Heart left ventricle (tissue), 16 donors: ENCODE data around the gene DGKG. TPM values are rescaled to one million over a fixed set of nuclear protein-coding genes. Genes with fewer than 3 reads are reported as not detected.

Experiments
- ATAC-seq, 4 donors: fragments of 200-7000 bp; cut with Tn5 transposase; one replicate each; pipeline ENCODE4 v1.9.1; 2020 to 2022; ENCODE audit warnings: moderate library complexity in 4 of 4, mild to moderate bottlenecking in 3 of 4, moderate number of reproducible peaks in 1 of 4
- DNase-seq, 5 donors: peaks; one replicate each; pipeline ENCODE4 v3.0.0-alpha.2; 2020
- H3K27ac ChIP-seq, 12 donors: fragments of 200-600 bp; sonication (generic) in 4 of 12; one replicate each; pipeline versions ENCODE4 v1.5.0 to v1.8.0; 2016 to 2022; ENCODE audit warnings: mild to moderate bottlenecking in 2 of 12
- H3K27me3 ChIP-seq, 9 donors: fragments of 200-600 bp; sonication (generic) in 2 of 9; one replicate each; pipeline versions ENCODE4 v1.5.1 to v1.8.0; 2016 to 2022; ENCODE audit warnings: mild to moderate bottlenecking in 3 of 9
- H3K36me3 ChIP-seq, 9 donors: fragments of 200-600 bp; sonication (generic) in 2 of 9; one replicate each; pipeline versions ENCODE4 v1.5.0 to v1.8.0; 2018 to 2022; ENCODE audit warnings: mild to moderate bottlenecking in 2 of 9
- H3K4me1 ChIP-seq, 12 donors: fragments of 200-600 bp; sonication (generic) in 4 of 12; one replicate each; pipeline versions ENCODE4 v1.5.0 to v1.8.0; 2016 to 2022; ENCODE audit warnings: mild to moderate bottlenecking in 3 of 12
- H3K4me3 ChIP-seq, 12 donors: fragments of 200-600 bp; sonication (generic) in 4 of 12; one replicate each; pipeline versions ENCODE4 v1.5.0 to v1.8.0; 2017 to 2022; ENCODE audit warnings: mild to moderate bottlenecking in 9 of 12, moderate library complexity in 4 of 12
- H3K9me3 ChIP-seq, 12 donors: fragments of 200-600 bp; sonication (generic) in 4 of 12; one replicate each; pipeline versions ENCODE4 v1.5.0 to v1.8.0; 2016 to 2022; ENCODE audit warnings: mild to moderate bottlenecking in 1 of 12
- POLR2A ChIP-seq, 2 donors: fragments of 450-650 bp; IDR thresholded peaks; one replicate each; pipeline ENCODE4 v1.6.1; 2017; ENCODE audit warnings: antibody characterized with exemption in 2 of 2, mild to moderate bottlenecking in 2 of 2, moderate library complexity in 2 of 2
- WGBS, 4 donors: extraction: QIAGEN DNeasy Blood & Tissue Kit in 2 of 4; methylation state at CpG; one replicate each; pipeline versions ENCODE4 v1.1.5 to v1.1.7; 2013 to 2018; 5-methylcytosine and 5-hydroxymethylcytosine counted together
- intact Hi-C, 10 donors: fragments of 100-400 bp; cut with DNase I; formaldehyde crosslinking; loops; one replicate each; pipeline versions ENCODE4 v1.11.1 to v1.14.2; 2022
- polyA plus RNA-seq, 2 donors: library from polyadenylated mRNA; stranded (reverse); fragments of 200-250 nt; gene quantifications; one replicate each; pipeline ENCODE4 v1.2.3, GENCODE V29; 2013
- total RNA-seq, 9 donors: library from RNA; depleted of rRNA in 2 of 9; stranded (reverse); fragments of >200 nt in 2 of 9; fragmentation: NEBNext Ultra II Directional in 3 of 9; extraction: Animal tissue kit (Norgen Biotek cat#: 25700) in 3 of 9; gene quantifications; one replicate each; pipeline versions ENCODE4 v1.1.0 to v1.2.4, GENCODE V29; 2016 to 2023
- TF ChIP-seq, protein P1 (sequence below), 12 donors: fragments of 200-600 bp; sonication (generic) in 4 of 12; IDR thresholded peaks; one replicate each; pipeline versions ENCODE4 v1.5.0 to v1.8.0; 2018 to 2022; ENCODE audit warnings: antibody characterized with exemption in 12 of 12, mild to moderate bottlenecking in 5 of 12
- donor health status: ischemic (EF 13 %, LVEDD 7.1; RV severe dilation, severe dysfunction).
- donor health status: healthy with polysubstance abuse.
- donor health status: DM: no; HTN: yes; CAD: no.
- donor health status: DM: no; HTN: no; CAD: no.
- donor health status: ischemic (EF 25% LVEDD 6.9; RV normal size, moderate dysfunction).
- donor health status: ischemic (EF 25% LVEDD 5.7; RV mildly dilated, moderate dysfunction).
- donor health status: healthy.
- donor health status: DM: yes; HTN: yes; CAD: no.
- donor health status: ischemic (EF 35%, LVEDD 5.7; RV mildly dilated, moderate dysfunction).
- donor health status: nonischemic (EF 11% LVEDD 7.7; RV severe dilation, severe dysfunction).
- donor health status: DM: yes; HTN: yes; CAD: no.
- donor health status: PGD.
- donor health status: ischemic (EF 29% LVEDD 5.4; RV normal size, mild dysfunction).
- donor health status: nonischemic (EF 23%, LVEDD 6.1; RV moderate dilation, normal function).

The DGKG gene
- total and polyA plus RNA-seq, 11 donors: 9.0 to 59.3 (median 32.0) TPM

DNA sequence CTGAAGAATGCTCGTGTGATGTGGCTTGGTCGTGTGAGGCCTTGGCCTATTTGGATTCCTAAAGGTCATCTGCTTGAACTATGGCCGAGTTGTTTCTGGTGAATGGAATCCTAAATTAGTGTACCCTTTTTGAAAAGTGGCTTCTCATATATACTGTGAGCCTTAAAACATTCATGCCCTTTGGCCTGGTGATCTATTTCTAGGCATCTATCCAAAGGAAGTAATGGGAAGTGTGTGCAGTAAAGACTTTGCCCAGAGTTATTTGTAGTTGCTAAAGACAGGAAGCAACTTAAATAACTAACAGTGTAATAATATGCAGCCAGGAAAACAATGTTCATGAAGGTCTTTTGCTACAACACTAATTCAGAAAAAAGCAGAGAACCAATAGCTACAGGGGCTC, 3.0 kb downstream of the DGKG start:
- DNase-seq: no peak
- ATAC-seq: no peak
- 32 to 65% (median 39%) methylated on average over 3 of the region's 3 CpGs for WGBS, 4 donors
- H3K4me1 ChIP-seq: peaks cover 0 to 33% (median 14%) of the 10 kb centered on the region in 12 donors
- intact Hi-C loops: no loop called here
- peak overlapping the region in 3 of 12 donors; percentile 71 to 84 (median 73) for H3K4me3 ChIP-seq
- no peaks in the 10 kb centered on the region for H3K36me3 ChIP-seq
- no peaks in the 10 kb centered on the region for H3K9me3 ChIP-seq
- TF ChIP-seq POLR2A (IDR thresholded peaks at IDR 0.05): no peak
- TF ChIP-seq, protein P1, sequence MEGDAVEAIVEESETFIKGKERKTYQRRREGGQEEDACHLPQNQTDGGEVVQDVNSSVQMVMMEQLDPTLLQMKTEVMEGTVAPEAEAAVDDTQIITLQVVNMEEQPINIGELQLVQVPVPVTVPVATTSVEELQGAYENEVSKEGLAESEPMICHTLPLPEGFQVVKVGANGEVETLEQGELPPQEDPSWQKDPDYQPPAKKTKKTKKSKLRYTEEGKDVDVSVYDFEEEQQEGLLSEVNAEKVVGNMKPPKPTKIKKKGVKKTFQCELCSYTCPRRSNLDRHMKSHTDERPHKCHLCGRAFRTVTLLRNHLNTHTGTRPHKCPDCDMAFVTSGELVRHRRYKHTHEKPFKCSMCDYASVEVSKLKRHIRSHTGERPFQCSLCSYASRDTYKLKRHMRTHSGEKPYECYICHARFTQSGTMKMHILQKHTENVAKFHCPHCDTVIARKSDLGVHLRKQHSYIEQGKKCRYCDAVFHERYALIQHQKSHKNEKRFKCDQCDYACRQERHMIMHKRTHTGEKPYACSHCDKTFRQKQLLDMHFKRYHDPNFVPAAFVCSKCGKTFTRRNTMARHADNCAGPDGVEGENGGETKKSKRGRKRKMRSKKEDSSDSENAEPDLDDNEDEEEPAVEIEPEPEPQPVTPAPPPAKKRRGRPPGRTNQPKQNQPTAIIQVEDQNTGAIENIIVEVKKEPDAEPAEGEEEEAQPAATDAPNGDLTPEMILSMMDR (IDR thresholded peaks at IDR 0.05): no peak
- H3K27ac ChIP-seq: peak overlapping the region in 6 of 12 donors; percentile 25 to 92 (median 57)
- H3K27me3 ChIP-seq: peaks cover 0 to 32% (median 4%) of the 10 kb centered on the region in 9 donors

DNA sequence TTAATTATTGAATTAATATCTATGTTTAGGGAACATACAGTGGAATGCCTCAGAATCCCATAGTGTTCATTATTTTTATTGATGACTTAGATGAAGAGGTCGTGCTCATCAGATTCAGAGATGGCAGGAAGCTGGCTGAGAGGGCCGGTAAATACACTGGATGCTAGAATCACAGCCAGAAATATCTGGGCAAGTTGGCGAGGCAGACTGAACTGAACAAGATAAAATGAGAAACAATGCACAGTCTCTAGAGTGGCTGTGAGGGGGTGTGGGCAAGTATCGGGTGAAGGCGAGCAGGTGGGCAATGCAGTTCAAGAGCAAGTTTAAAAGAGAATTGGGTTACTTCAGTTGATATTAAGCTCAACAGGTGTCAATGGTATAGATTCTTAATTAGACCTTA, 5.9 kb downstream of the DGKG start:
- Histone ChIP-seq H3K4me1 (peaks cover 0 to 29% (median 8%) of the 10 kb centered on the region in 12 donors), H3K36me3 (no peaks in the 10 kb centered on the region), H3K4me3 (no peak overlapping the region), H3K27ac (peak overlapping the region in 1 of 12 donors; percentile 22), H3K27me3 (peaks cover 0 to 5% (median 0%) of the 10 kb centered on the region in 9 donors), H3K9me3 (no peaks in the 10 kb centered on the region)
- DNase-seq (no peak), ATAC-seq (peak in 3 of 4 donors; percentile 18 to 38 (median 23))
- 53 to 56% (median 54%) methylated on average over 5 of the region's 5 CpGs for WGBS, 4 donors
- no peak for TF ChIP-seq POLR2A (IDR thresholded peaks at IDR 0.05)
- TF ChIP-seq, protein P1 (IDR thresholded peaks at IDR 0.05): no peak
- intact Hi-C loops: no loop called here

DNA sequence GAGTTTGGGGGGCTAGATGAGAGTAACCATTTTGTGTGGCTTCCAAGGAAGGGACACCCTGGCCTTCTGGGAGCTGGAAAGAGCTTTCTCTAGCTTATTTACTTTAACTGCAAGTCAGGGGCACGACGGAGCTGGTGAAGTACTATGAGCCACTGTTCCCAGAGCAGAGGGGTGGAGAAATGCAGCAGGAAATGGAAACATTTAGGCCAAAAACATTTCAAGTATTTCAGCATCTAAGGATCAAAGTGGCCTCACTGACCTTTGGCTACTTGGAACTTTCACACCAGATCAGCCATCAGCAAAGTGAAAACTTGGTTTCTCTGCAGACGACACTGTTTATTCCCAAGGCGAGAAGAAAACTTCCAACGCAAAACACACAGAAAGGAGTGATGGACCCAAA, 7.9 kb downstream of the DGKG start:
- intact Hi-C loops: no loop called here
- H3K27me3 ChIP-seq: no peaks in the 10 kb centered on the region
- H3K4me3 ChIP-seq: no peak overlapping the region
- DNase-seq: no peak
- 54 to 65% (median 59%) methylated on average over 5 of the region's 5 CpGs for WGBS, 4 donors
- H3K9me3 ChIP-seq: no peaks in the 10 kb centered on the region
- no peaks in the 10 kb centered on the region for H3K36me3 ChIP-seq
- TF ChIP-seq POLR2A (IDR thresholded peaks at IDR 0.05): no peak
- TF ChIP-seq, protein P1 (IDR thresholded peaks at IDR 0.05): no peak
- ATAC-seq: no peak
- H3K4me1 ChIP-seq: peaks cover 0 to 24% (median 3%) of the 10 kb centered on the region in 12 donors
- H3K27ac ChIP-seq: peak overlapping the region in 1 of 12 donors; percentile 1

DNA sequence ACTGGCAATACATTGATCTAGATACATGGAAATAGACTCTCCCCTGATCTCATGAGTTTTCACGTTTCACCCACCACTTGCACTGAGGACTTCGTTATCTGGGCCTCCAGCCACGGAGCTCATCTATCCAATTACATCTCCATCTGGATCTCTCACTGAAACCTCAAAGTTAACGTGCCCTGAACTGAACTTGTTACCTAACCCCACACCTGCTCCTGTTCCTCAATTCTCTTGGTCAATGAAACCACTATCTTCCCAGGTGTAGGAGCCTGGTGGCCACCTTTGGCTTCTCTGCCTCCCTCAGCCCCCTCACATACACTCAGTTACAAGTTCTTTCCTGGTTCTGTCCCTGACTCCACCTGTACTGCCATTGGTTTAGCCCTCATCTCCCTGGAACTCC, 9.7 kb downstream of the DGKG start:
- Histone ChIP-seq H3K4me3 (no peak overlapping the region), H3K36me3 (no peaks in the 10 kb centered on the region), H3K27ac (no peak overlapping the region), H3K9me3 (no peaks in the 10 kb centered on the region), H3K4me1 (peaks cover 0 to 20% (median 0%) of the 10 kb centered on the region in 12 donors), H3K27me3 (no peaks in the 10 kb centered on the region)
- intact Hi-C loops: no loop called here
- 71 to 80% (median 76%) methylated on average over 4 of the region's 4 CpGs for WGBS, 4 donors
- DNase-seq (no peak), ATAC-seq (no peak)
- TF ChIP-seq POLR2A (IDR thresholded peaks at IDR 0.05): no peak
- TF ChIP-seq, protein P1 (IDR thresholded peaks at IDR 0.05): no peak
